Erythroblast (primary cell): ENCODE measurements around the gene SERINC3.

ENCODE experiments used
- GATA1 ChIP-seq: IDR thresholded peaks from 2 replicates; pipeline ENCODE4 v1.6.1; 2011; ENCODE audit warnings: low read depth, mild to moderate bottlenecking, control low read depth, low read length, moderate library complexity
- POLR2A ChIP-seq: IDR thresholded peaks from 2 replicates; pipeline ENCODE4 v1.6.1; 2011; ENCODE audit warnings: mild to moderate bottlenecking, low read length

DNA sequence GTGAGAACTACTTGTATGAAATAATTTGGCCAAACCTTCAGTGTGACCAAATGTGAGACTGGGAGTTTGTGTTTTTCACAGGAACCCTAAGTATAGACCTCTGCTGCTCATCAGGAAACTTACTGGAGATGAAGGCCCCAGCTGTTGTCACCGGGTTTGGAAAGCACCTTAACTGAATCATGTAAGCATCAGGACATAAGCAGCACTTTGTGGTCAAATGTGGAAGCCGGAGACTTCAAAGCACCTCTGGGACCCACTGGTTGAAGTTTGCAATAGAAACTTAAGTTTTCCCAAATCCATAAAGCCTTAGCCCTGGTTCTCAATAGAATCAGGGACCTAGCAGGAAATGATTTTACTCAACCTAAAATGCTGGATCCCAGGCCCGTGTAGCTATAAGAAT, 31.9 kb downstream of the SERINC3 start:
- TF ChIP-seq POLR2A (no peak), GATA1 (no peak)
